Central memory CD4-positive, alpha-beta T cell (primary cell): ENCODE measurements around the gene BTBD7.

Experiments used
- DNase-seq: peaks from one replicate; pipeline ENCODE4 v3.0.0; 2022

BTBD7 gene

DNA sequence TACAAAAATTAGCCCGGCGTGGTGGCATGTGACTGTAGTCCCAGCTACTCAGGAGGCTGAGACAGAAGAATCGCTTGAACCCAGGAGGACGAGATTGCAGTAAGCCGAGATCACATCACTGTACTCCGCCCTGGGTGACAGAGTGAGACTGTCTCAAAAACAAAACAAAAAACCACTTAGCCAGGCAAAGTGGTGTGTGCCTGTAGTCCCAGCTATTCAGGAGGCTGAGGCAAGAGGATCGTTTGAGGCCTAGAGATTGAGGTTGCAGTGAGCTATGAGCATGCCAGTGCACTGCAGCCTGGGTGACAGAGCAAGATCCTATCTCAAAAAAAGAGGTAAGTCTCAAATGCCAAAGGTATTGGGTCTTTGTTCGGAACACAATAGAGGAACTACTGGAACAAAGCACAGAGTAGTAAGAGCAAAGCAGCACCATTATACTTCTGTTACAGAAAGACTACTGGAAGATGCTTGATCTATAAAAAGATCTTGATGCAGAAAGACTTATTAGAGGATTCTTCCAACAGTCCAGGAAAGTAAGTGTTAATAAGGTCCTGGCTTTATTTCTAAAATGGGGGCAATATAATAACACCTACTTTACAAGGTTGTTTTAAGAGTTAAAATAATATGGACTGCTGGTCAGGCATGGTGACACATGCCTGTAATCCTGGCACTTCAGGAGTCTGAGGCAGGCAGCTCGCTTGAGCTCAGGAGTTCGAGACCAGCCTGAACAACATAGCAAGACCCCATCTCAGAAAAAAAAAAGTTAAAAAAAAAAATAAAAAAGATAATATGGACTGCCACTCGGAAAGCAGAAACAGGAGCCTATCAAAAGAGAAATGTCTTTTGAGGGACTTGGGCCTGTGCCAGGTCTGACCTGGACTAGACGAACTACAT lies 29.9 kb downstream of the BTBD7 start:
- no peak for DNase-seq

DNA sequence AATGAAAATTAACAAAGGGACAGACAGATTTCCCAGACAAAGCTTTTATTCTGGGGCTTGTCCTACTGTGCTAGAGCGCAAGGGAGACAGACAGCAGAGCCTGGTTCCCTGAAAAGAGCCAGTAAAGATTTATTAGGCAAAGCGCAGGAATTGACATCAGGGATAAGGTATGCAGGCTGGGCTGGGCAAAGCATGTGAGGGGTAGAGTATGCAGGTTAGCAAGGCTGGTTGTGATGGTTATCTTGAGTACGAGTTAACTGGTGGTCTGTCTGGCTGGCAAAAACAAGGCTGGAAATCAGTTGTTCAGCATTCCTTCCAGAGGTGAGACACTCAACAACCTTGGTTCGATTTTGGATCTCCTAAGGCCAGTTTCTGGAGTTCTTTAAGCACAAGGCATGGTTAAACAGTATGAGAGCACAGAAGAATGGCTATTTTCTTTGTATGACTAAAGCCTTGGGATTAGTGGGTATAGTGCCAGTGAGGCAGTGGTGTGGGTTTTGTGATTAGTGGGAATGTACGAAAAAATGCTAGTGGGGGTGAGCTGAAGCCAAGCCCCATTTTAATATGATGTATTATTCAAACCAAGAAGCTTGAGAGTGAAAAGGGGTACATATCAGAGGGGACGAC lies 30.9 kb downstream of the BTBD7 start:
- DNase-seq, result no peak

DNA sequence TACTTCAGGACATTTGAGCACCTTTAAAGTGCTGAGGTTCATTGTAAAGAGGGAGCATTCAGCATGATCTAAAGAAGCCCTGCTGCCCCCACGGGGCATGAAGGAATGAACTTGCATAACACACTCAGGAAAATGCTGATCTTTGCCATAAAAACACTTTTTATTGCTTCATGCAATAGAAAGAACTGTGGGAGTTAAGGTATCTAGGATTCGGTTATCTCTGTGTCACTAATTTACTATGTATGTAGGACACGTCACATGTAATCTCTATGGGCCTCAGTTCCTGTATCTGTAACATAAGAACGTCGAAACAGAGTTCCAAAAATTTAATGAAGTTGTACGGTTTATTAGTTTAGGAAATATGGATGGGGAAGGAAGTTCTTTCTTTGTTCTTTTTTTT lies 33.0 kb downstream of the BTBD7 start:
- no peak for DNase-seq

DNA sequence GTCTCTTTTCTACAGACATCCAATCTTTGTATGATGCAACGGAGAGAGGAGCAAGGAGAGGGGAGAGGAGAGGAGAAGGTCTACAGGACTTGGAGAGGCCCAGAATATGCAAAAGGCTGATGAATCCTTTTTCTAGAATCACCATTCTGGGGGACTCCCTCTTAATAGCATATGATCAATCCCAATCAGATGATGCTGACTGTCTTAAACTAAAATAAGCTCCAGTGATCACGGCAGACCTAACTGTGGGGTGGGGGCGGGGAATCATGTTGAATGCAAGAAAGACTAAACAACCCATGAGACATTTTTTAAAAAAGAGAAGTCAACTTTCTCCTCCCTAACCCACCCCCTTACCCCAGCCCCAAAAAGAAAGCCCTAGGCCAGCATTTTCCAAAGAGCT lies 33.4 kb downstream of the BTBD7 start:
- no peak for DNase-seq

DNA sequence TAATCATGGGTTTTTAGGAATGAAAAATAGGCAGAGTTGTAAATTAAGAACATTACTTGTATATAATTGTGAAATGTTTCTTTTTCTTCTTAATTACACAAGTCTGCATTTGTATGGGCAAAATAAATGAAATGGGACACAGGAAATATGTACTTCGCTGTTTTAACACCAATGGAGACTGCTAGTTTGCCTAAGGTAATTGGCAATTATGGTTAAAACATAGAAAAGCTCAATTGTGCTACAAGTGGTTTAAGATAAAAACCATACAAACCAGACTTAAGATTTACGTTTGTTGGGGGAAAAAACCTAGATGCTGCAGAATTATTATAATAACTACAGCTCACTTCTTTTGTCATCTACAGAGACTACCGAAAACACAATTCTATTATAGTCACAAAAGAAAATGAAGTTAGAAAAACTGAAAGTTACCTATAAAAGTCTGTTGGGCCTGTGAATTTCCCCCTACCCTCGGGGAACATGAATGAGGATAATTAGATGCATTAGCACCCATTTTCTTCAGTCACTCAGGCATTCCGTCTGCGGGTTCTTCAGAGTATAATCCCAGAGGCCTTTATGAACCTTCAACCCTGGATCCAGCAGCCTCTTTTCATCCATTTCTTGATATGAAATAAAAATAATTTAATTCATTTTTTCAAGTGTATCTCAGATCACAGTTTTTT lies 37.2 kb downstream of the BTBD7 start:
- no peak for DNase-seq

DNA sequence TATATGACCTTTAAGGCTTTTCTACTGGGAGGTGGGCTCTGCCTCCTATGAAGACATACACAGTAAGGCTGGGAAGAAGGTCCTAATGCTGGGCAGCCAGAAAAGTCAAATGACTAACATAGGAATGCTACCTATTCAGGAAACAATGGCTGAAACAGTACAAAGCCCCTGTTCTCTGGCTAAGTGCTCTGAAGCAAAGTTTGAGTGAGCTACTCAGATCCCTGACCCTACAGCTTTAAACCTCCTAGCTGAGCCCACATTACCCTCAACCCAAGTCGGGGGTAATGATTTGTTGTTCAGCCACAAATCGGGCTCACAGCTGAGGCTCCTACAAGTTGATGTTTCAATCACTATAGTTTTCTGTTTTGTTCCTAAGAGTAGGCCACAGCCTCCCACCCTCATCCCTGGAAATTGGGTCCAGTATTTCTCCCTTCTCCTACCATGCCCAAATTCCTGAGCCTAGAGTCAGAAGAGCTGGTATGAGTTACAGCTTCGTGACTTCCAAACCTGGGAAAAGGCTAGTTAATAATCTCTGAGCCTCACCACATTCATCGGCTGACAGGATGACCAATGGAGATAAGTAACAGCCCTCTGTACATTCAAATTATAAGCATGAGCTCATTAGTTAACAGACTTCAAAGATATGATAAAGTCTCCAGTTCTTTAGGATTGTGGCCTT lies 46.5 kb downstream of the BTBD7 start:
- no peak for DNase-seq

DNA sequence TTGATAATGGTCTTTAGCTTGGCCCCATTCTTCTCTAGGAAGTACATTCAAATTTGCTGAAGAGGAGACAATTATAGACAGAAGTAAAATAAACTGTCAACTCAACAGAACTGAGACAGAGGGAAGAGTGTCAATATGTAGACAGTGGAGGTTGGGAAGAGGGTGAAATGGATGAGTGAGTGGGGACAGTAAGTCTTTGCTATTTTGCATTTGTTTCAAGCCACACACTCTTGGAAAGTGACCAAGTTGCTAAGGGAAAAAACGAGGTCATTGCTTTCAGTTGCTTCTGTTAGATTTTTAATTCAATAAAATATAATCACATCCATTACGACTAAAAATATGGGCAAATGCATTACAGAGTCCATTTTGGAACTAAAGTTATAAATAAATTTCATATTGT lies 47.8 kb downstream of the BTBD7 start:
- DNase-seq, result no peak

DNA sequence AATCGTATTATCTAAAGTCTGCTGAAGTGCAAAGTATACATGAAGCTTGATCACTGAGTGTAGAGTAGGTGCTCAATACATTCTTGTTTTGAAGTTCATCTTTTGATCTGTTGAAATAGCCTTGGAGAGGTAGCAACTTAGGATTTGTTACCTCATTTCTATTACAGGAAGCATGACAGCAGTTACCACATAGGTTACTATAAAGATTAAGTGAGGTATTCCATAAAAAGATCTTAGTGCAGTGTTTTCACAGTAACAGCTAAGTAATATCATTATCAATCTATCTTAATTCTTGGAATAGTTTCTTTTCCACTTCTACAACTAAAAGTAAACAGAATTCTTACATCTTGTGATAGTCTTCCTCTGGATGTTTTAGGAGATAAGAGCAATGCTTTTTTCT lies 50.9 kb downstream of the BTBD7 start:
- no peak for DNase-seq

DNA sequence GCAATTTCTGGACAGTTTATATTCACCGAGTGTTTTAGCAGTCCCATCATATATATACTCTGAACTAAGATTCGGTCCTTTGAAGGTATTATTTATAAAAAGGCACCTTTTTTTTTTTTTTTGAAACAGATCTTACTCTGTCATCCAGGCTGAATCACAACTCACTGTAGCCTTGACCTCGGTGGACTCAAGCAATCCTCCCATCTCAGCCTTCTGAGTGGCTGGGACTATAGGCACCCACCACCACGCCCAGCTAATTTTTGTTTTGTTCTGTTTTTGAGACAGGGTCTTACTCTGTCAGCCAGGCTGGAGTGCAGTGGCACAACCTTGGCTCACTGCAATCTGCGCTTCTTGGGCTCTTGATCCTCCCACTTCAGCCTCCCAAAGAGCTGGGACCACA lies 52.1 kb downstream of the BTBD7 start:
- DNase-seq, result no peak

DNA sequence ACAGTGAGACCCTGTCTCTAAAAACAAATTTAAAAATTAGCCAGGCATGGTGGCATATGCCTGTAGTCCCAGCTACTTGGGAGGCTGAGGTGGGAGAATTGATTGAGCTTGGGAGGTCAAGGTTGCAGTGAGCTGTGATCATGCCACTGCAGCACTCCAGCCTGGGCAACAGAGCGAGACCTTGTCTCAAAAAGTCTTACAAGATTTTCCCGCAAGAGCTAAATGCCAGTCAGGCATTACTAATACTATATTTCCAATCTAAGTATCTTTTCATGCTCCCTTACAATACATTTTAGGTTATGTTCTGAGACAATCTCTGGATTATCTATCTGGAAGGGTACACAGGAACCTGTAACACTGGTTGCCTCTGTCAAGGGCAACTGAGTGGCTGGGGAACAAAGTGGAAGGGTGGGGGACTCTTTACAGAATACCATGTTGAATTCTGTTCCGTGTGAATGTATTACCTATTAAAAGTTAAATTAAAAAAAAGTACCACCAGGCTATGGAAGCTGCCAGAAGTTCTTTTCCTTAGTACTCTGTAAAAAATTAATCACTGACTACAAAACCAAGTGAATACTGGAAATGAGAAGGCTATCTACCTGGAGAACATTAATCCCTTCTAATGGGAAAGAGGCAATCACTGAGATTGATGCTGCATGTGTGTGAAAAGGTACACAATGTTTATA lies 56.7 kb downstream of the BTBD7 start:
- no peak for DNase-seq

DNA sequence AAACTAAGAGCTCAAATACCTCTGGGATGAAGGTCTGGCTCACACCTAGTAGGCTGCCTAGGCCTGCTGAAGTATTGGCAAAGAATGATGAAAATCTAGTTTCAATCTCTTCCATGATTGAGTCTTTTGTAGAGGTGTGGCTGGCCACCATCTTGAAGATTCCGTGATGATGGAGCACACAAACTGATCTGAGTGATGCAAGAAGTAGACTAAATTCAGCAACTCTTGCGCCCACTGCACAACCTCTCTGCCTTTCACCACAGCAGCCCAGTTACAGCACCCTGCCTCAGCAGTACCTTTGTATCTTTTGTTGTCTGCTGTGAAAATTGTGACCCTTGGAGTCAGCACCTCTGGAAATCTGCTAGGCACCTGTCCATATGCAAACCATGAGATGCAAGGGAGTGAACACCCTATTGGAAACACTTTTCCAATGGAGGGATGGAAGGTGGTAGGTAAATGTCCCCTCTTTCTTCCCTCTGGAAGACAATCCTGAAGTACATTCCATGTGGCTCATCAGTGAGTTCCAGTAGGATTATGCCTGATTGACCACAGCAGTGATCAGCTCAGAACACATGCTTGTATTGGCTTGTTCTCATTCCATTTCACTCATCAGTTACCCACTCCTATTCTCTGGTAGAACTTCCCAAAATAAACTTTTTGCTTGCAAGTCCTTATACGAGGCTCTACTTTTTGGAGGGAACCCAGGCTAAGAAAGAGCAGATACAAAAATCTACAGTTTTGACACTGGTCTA lies 58.6 kb downstream of the BTBD7 start:
- DNase-seq, result no peak

DNA sequence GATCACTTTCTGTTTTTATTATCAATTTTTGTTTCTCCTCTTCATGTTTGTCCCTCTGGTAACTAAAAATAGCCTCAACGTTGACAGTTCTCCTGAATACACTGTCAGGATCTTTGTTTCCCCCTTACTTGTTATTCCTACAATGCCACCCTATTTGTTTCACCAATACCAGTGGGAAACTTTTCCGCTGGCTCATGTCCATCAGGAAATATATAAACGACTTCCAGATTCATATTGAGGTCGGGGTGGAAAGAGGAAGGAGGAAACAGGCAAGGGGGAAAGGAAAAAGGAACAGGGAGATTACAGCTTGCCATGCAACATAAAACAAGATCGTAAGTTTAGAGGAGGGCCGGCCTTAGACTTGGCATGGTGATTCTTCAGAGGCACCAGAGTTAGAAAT lies 61.7 kb downstream of the BTBD7 start:
- DNase-seq, result no peak

DNA sequence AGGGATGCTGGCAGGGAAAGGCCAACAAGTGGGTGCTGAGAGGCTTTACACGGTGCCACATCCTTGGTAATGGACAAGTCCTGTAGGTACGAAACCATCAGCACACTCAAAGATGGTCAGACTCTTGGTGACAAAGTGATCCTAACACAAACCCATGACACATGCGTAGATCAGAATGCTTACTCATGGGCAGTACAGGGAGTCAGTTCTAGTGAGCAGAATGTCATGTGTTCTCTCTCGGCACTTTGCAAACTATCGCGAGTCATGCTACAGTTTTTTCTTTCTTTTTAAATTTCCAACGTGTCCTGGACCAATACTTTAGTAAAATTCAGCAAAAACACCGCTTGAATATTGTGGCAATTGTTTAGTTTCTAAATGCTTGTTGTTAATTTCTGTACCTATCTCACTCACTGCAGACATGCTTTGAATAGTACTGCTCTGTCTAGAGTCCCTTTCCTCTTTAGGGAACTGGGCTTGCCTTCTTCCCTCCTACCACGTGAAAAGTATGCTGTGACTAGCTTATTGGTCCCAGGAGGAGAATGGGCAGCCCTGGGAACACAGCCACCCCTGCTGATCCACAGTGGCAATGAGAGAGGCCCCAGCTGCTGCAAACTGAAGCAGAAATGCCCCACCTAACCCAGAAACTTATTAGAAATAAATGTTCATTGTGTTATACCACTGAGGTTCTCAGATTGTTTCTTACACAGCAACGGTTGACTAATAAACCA lies 63.3 kb downstream of the BTBD7 start:
- no peak for DNase-seq

DNA sequence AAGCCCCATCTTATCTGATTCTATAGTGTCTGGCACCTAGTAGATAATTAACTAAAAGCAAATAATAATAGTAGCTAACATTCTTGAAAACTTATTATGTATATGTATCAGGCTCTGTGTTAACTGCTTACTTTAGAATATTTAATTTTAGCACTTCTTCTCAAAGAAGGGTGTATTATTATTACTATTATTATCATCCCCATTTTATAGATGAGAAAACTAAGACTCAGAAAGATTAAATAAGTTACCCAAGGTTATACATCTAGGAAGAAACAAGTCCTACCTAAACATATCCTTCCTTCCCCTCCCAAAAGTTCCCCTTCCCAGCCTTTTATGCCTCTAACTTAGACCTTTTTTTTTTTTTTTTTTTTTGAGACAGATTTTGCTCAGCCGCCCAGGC lies 64.4 kb downstream of the BTBD7 start:
- DNase-seq, result no peak

DNA sequence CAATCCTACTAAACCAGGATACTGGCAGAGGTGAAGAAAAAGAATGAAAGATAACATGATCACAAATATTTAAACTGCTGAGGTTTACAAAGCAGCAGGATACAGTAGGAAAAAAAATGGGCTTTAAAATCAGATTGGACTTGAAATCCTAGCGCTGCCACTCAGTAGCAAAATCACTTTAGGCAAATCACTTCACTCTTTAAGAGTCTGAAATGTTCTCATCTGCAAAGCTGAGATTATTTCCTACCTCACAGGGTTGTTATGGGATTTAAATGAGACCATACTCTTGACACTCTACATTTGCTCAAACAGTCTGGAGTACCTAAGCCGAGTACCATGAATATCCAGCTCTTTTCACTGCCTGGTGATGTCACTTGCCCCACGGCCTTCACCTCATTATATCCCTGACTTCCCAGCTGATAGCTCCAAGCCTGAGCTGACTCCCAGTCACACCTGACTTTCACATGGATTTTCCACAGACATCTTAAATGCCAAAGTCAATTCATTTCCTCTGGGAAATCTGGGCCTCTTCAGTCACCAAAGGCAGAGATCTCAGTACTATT lies 65.6 kb downstream of the BTBD7 start:
- no peak for DNase-seq

DNA sequence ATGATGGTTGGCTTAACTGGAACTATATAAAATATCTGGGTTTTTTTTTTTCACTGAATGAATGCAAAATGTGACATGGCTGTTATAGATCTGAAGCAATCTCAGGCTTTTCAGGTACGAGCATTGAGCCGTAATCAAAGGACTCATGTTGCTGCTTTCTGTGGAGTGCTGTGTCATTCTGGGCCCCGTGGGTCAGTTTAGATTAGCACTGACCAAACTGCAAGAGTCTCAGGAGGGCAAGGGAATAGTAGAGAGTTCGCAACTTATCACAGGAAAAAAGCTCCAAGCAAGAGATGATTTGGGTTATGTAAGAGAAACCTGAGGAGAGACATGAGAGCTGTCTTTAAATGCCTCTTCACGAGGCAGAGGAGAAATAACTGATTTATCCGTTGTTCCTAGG lies 66.7 kb downstream of the BTBD7 start:
- no peak for DNase-seq

DNA sequence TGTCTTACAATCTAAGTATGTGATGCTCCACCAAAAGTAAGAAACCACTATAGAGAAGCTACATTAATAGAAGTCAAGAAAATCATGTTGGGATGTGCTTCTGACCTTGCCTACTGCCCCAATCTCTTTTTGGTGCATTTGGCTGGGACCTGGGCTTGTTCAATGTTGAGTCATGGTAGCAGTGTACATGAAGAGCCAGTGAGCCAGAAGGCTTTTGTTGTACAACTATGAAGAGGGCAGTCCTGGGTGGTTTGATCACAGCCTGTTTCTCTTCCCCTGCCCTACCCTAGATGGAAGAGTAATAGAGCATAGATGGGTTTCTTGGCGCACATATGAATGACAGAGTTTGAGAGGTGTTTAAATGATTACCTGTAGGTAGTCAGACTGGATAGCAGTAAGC lies 69.4 kb downstream of the BTBD7 start:
- DNase-seq, result no peak

DNA sequence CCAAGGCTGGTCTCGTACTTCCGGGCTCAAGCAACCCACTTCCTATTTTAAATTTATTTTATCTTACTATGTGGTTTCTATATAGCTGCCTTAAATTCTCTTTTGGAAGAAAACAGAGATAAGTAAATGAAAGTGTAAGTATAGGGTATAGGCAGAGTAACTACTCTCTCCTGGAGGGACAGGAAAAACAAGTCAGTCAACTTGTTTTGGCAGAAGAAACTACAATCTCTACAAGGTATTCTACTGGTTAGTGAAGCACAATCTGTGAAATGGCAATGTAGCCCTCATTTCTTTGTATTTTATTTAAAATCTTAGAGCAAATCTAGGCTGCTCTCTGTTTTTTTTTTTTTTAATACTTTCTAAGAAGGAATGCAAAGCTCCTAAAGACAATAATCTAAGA lies 70.4 kb downstream of the BTBD7 start:
- no peak for DNase-seq

DNA sequence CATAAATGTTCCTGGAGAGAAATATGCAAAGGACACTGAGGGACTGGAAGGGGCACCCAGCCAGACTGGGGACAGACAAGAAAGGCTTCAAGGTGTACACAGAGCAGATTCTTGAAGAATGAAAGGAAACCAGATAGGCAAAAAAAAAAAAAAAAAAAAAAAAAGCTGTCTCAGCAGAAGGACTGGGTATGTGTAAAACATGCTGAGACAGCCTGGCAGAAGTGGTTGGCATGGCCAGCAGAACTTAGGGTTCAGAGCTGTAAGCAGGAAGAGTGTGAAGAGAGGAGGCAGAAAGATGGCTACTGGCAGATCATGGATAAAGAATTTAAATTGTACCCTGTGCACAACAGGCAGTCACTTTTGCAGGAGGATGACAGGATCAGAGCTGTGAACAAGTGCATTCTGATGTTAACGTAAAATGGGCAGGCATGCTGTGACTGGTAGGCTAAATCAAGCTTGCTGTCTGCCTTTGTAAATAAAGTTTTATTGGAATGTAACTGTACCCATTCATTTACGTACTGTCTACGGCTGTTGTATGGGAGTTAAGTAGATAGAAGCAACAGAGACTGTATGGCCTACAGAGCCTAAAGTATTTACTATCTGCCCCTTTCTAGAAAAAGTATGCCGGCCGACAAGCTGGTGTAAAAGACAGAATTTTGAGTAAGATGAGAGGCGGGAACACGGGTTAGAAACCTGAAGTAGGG lies 83.6 kb downstream of the BTBD7 start:
- no peak for DNase-seq

DNA sequence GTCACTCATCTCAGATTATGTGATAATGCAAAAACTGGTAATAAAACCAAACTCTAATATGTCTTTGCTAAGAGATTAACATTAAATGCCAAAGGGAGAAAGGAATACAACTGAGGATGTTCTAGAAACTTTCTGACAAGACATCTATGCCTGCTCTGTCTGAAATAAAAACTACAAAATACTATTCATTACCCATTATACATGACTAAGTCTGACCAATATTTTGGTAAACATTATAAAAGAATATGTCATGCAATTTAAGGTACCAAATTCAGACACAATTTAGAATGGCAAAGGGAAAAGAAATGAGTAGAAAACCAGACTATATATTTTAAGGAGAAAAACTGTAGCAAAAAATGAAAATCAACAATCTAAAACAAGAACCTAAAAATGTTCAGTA lies 86.3 kb downstream of the BTBD7 start:
- no peak for DNase-seq
